Choroid plexus epithelial cell (primary cell): Measurements from ENCODE around the gene PIEZO2.

Source experiments
- DNase-seq: peaks from one replicate; pipeline ENCODE4 v3.0.0-alpha.2; 2010; ENCODE audit warnings: low read depth
- H3K4me3 ChIP-seq: 2 replicates; pipeline ENCODE4 v1.5.1; 2011; ENCODE audit warnings: low read depth, mild to moderate bottlenecking, control low read depth, low read length, moderate library complexity
- TF ChIP-seq, protein P1 (sequence below): conservative IDR thresholded peaks from 2 replicates; pipeline ENCODE4 v1.5.1; 2011; ENCODE audit warnings: low read depth, mild to moderate bottlenecking, control low read depth, inconsistent platforms, low read length, moderate library complexity

Gene PIEZO2

DNA sequence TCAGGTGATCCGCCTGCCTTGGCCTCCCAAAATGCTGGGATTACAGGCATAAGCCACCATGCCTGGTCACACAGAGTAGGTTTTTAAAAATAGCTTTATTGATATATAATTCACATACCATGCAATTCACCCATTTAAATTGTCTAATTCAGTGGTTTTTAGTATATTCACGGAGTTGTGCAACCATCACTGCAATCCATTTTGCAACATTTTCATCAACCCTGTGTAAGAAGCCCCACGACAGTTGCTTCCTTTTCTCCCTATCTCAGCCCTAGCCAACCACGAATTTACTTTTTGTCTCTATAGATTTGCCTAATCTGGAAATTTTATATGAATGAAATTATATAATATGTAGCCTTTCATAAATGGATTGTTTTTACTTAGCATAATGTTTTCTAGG lies 357.2 kb downstream of the PIEZO2 start:
- peak; percentile 53 for DNase-seq
- H3K4me3 ChIP-seq: no peak overlapping the region
- TF ChIP-seq, protein P1, sequence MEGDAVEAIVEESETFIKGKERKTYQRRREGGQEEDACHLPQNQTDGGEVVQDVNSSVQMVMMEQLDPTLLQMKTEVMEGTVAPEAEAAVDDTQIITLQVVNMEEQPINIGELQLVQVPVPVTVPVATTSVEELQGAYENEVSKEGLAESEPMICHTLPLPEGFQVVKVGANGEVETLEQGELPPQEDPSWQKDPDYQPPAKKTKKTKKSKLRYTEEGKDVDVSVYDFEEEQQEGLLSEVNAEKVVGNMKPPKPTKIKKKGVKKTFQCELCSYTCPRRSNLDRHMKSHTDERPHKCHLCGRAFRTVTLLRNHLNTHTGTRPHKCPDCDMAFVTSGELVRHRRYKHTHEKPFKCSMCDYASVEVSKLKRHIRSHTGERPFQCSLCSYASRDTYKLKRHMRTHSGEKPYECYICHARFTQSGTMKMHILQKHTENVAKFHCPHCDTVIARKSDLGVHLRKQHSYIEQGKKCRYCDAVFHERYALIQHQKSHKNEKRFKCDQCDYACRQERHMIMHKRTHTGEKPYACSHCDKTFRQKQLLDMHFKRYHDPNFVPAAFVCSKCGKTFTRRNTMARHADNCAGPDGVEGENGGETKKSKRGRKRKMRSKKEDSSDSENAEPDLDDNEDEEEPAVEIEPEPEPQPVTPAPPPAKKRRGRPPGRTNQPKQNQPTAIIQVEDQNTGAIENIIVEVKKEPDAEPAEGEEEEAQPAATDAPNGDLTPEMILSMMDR: no peak

DNA sequence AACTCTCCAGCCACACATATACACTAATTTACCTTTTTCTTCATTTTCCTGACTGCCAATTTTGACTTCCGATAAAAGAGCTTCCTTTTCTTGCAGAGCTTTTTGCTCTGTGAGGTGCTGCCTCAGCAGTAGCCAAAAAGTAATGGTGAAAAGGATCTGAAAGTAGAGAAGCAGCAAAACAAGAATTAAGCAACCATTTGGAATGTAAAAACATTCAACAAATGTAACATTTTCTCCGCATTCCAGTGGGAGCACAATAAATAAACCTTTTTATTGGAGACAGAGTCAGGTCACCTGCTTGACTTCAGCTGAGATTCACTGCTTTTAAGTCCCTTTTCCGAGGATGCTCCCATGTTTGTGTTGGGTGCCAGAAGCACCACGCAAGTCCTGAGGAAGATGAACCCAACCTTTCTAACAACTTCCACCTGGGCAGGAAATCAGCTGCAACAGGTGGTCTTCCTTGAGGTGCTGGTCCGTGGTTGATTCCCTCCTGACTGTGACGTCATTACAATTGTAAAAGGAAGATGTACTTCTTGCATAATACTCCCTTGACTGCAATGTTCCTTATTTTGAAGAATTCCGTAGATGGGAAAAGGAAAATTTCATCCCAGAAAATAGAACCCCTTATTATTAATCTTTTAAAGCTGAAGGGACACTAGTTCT lies 358.1 kb downstream of the PIEZO2 start:
- peak; percentile 74 for DNase-seq
- TF ChIP-seq, protein P1: no peak
- H3K4me3 ChIP-seq: no peak overlapping the region

DNA sequence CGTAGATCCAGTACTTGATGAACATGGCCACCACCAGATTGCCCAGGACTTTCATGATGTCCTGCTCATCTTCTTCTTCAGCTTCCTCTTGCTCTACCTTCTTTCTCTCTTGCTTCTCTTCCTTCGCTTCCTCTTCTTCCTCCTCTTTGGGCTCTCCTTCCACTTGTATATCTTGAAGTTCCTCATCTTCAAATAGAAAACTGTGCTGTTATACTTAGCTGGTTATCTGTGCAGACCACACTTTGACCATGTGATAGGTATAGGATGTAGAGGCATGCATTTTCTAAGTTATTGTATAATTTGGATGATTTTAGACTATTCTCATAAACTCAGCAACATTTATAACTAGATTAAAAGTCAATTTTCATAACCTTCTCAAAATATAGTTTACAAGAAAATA lies 360.2 kb downstream of the PIEZO2 start:
- H3K4me3 ChIP-seq: no peak overlapping the region
- DNase-seq: no peak
- TF ChIP-seq, protein P1: no peak

DNA sequence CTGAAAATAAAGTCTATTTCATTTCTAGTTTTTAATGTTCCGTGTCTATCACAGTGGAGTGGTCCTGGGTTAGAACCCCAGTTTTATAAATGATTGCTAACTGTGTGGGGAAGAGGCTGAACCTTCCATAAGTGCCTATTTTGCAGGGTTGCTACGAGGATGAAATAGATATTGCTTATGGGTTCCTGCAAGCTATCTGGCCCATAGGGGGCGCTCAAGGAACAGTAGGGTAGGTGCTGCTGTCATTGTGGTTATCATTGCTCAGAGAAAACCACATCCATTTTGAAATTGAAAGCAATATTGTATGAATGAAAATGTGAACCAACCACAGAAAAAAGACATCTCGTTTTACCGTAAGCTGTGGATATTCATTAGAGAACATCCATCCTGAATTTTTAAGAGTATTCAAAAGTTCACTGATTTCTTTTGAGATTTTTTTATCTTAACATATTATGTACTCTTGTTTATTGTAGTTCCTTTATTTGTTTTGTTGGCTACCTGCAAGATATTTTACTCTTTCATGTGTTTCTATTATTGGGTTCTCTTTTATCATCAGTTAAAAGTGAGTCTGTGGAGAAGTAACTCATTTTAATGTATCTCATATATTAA lies 362.0 kb downstream of the PIEZO2 start:
- no peak overlapping the region for H3K4me3 ChIP-seq
- peak; percentile 96 for DNase-seq
- TF ChIP-seq, protein P1: peak; percentile 99

DNA sequence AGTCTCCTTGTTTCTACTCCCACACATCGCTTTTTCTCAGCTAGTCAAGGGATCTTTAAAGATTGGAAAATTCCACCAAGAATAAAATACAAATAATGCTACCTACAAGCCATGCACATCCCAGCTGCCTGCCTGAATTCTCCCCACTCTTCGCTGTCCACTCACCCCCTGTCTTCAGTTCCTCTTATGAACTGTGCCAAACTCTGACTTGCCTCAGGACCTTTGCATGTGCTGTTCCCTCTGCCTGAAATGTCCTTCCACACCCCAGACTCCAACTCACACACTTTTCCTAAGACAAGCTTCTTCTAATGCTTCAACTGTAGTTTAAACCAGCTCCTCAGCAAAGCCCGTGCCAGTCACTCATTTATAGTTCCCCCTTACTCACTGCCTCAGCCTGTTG lies 363.6 kb downstream of the PIEZO2 start:
- no peak overlapping the region for H3K4me3 ChIP-seq
- DNase-seq: no peak
- TF ChIP-seq, protein P1: no peak

DNA sequence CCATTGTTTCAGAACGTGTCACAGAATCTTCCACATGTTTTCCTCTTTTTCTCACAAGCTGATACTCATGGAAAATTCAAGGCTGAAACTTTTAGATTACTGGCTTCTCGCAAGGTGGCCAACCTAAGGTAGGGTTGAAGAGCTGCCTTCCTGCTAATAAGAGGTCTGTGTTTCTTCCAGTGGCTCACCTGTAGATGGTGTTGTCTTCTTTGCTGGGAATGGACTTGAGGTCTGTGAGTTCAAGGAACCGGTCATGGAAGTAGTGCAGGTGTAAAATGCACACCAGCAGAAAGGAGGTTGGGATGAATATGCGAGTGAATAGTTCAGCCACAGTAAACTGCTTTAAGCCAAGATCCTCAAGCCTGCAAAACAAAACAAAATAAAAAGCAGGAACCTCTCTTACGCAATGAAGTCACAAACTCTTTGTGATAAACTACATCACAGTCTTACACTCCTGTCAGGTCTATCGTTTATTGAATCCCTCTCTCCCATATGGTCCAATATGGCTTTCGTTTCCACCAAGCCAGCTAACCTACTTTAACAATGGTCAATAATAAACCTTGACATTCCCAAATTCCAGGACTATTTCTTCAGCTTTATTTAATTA lies 364.7 kb downstream of the PIEZO2 start:
- H3K4me3 ChIP-seq: no peak overlapping the region
- no peak for DNase-seq

More for the DNA sequence above, 364.7 kb downstream of the PIEZO2 start:
- TF ChIP-seq, protein P1: no peak
